Osteocyte (in vitro differentiated cells): ENCODE measurements around the gene AFF1. TPM values are rescaled to one million over a fixed set of nuclear protein-coding genes. Genes with fewer than 3 reads are reported as not detected.

Source experiments
- DNase-seq: peaks from one replicate; pipeline ENCODE4 v3.0.0; 2021; ENCODE audit warnings: mixed read lengths; ENCODE audit not compliant: unreplicated experiment; ENCODE audit errors: extremely low spot score
- H3K27ac Mint-ChIP-seq: one replicate; pipeline ENCODE4 v1.8.0; 2021; ENCODE audit warnings: mild to moderate bottlenecking, mixed read lengths; ENCODE audit not compliant: unreplicated experiment
- H3K27me3 Mint-ChIP-seq: one replicate; pipeline ENCODE4 v1.8.0; 2021; ENCODE audit warnings: mixed read lengths; ENCODE audit not compliant: unreplicated experiment
- H3K36me3 Mint-ChIP-seq: one replicate; pipeline ENCODE4 v1.8.0; 2021; ENCODE audit warnings: mixed read lengths; ENCODE audit not compliant: unreplicated experiment
- H3K4me1 Mint-ChIP-seq: one replicate; pipeline ENCODE4 v1.8.0; 2021; ENCODE audit warnings: mixed read lengths; ENCODE audit not compliant: unreplicated experiment
- H3K4me3 Mint-ChIP-seq: one replicate; pipeline ENCODE4 v1.8.0; 2021; ENCODE audit warnings: mild to moderate bottlenecking, moderate library complexity, mixed read lengths; ENCODE audit not compliant: unreplicated experiment
- H3K9me3 Mint-ChIP-seq: one replicate; pipeline ENCODE4 v1.8.0; 2021; ENCODE audit warnings: mixed read lengths; ENCODE audit not compliant: unreplicated experiment
- total RNA-seq: library from RNA; stranded (reverse); gene quantifications from 2 replicates; pipeline ENCODE4 v1.2.1, GENCODE V29; 2021
- TF ChIP-seq, protein P1 (sequence below): fragments of 200-600 bp; sonication (generic); IDR thresholded peaks from 2 replicates; pipeline ENCODE4 v1.5.0; 2021; ENCODE audit warnings: antibody characterized with exemption, mild to moderate bottlenecking, moderate library complexity

Gene AFF1
- total RNA-seq, 1 donor from 2014 or later = 39.3 TPM

DNA sequence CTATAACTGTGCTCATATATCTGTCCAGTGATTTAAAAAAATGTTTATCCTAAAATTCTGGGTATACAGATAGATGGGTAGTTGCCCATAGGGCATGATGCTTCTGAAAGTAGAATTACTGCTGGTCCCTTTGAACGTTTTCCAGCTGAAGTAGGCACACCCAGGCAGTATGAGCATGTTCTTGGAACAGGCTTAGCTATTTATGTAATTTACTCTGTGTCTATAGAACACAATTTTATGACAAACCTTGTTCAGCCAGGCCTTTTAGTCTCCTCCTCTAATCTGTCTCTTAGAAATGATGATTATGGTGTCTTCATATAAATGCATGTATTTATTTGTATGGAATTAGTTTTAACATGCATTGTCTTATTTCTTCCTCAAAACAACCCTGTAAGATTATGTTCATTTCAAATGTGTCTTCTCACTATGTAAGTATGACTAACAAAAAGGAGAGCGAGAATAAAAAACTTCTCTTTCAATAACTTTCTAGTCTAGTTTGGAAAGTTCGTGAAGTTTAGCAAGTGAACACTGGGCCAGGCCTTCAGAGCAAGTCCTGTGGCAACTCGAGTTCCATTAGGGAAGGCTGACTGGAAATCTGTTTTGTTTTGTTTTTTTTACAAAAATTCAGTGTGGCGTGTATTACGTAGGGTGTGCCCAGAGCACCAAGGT lies 142.0 kb downstream of the AFF1 start:
- peaks cover 56% of the 10 kb centered on the region for H3K4me1 Mint-ChIP-seq
- no peaks in the 10 kb centered on the region for H3K27me3 Mint-ChIP-seq
- peak overlapping the region; percentile 24 for H3K27ac Mint-ChIP-seq
- H3K9me3 Mint-ChIP-seq = no peaks in the 10 kb centered on the region
- no peak for DNase-seq
- TF ChIP-seq, protein P1, sequence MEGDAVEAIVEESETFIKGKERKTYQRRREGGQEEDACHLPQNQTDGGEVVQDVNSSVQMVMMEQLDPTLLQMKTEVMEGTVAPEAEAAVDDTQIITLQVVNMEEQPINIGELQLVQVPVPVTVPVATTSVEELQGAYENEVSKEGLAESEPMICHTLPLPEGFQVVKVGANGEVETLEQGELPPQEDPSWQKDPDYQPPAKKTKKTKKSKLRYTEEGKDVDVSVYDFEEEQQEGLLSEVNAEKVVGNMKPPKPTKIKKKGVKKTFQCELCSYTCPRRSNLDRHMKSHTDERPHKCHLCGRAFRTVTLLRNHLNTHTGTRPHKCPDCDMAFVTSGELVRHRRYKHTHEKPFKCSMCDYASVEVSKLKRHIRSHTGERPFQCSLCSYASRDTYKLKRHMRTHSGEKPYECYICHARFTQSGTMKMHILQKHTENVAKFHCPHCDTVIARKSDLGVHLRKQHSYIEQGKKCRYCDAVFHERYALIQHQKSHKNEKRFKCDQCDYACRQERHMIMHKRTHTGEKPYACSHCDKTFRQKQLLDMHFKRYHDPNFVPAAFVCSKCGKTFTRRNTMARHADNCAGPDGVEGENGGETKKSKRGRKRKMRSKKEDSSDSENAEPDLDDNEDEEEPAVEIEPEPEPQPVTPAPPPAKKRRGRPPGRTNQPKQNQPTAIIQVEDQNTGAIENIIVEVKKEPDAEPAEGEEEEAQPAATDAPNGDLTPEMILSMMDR = no peak
- H3K4me3 Mint-ChIP-seq = no peak overlapping the region
- H3K36me3 Mint-ChIP-seq = peaks cover under 1% of the 10 kb centered on the region

DNA sequence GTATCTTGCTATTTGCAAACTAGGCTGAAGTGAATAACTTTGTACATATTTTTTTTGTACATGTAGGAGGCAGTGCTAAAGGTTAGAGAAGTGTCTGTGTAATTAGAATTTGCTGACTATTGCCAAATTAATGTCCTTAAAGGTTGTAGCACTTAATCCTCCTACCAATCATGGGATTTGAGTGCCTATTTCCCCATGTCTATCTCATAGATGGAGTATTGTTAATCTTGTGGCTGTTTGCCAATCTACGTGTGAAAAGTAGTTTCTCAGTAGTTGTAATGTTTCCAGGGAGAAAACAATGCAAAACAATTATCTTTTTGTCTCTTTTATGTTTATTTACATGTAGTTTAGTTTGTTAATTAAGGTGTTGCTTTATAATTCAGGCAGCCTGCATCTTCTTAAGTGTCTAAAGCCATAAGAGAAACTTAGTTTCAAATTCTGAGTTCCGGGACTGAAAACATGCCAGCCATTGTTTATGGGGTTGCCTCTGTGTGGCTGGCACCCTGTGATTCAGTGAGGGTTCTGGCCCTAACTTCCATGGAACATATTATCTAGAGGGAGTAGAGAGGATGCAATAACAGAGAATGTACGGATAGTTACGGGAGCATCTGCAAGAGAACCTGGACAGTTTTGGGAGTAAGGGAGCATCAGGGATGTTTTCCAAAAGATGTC lies 143.2 kb downstream of the AFF1 start:
- Mint-ChIP-seq H3K27ac (peak overlapping the region; percentile 68), H3K4me1 (peaks cover 54% of the 10 kb centered on the region)

GRCh38 chr4:87078987-87079486 lies 144.2 kb downstream of the AFF1 start:
- H3K4me3 Mint-ChIP-seq = peak overlapping the region; percentile 37
- H3K27ac Mint-ChIP-seq = peak overlapping the region; percentile 68
- peaks cover 44% of the 10 kb centered on the region for H3K4me1 Mint-ChIP-seq
- TF ChIP-seq, protein P1 = no peak
- no peak for DNase-seq
- H3K27me3 Mint-ChIP-seq = no peaks in the 10 kb centered on the region
- no peaks in the 10 kb centered on the region for H3K9me3 Mint-ChIP-seq
- no peaks in the 10 kb centered on the region for H3K36me3 Mint-ChIP-seq

More for the DNA sequence above, 143.2 kb downstream of the AFF1 start:
- H3K9me3 Mint-ChIP-seq = no peaks in the 10 kb centered on the region
- TF ChIP-seq, protein P1 = no peak
- H3K27me3 Mint-ChIP-seq = no peaks in the 10 kb centered on the region
- no peak for DNase-seq
- no peak overlapping the region for H3K4me3 Mint-ChIP-seq
- no peaks in the 10 kb centered on the region for H3K36me3 Mint-ChIP-seq

- peaks cover 5% of the 10 kb centered on the region for H3K36me3 Mint-ChIP-seq
- TF ChIP-seq, protein P1 = no peak
- no peak overlapping the region for H3K4me3 Mint-ChIP-seq
- H3K27me3 Mint-ChIP-seq = no peaks in the 10 kb centered on the region
- peak overlapping the region; percentile 75 for H3K27ac Mint-ChIP-seq
- H3K4me1 Mint-ChIP-seq = peaks cover 43% of the 10 kb centered on the region
- no peak for DNase-seq
- H3K9me3 Mint-ChIP-seq = no peaks in the 10 kb centered on the region
Observed at GRCh38 chr4:87079967-87080366, 145.2 kb downstream of the AFF1 start.

DNA sequence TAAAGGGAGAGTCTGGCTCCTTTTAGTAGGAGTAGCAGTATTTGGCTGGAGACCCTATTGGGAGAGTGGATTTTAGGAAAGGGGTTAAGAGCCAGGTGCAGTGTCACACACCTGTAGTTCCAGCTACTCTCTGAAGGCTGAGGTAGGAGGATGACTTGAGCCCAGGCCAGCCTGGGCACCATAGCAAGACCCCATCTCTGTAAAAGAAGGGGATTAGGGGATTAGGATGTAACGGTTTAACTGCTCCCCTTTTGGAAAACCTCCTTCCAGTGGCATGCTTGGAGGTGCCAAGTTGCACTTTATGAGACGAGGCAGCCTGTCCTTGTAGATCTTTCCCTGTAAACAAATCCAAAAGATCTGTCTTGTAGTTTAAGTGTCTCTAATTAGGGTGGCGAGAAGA lies 145.7 kb downstream of the AFF1 start:
- no peak for DNase-seq
- H3K27ac Mint-ChIP-seq = peak overlapping the region; percentile 75
- H3K4me3 Mint-ChIP-seq = no peak overlapping the region
- TF ChIP-seq, protein P1 = no peak
- peaks cover 7% of the 10 kb centered on the region for H3K36me3 Mint-ChIP-seq
- H3K4me1 Mint-ChIP-seq = peaks cover 43% of the 10 kb centered on the region
- H3K27me3 Mint-ChIP-seq = no peaks in the 10 kb centered on the region
- no peaks in the 10 kb centered on the region for H3K9me3 Mint-ChIP-seq
